HepG2 (cell line): Measurements from ENCODE around the gene DENND10. TPM values are rescaled to one million over a fixed set of nuclear protein-coding genes. Genes with fewer than 3 reads are reported as not detected.

ENCODE experiments used
- EHMT2 ChIP-seq: fragments of 200-600 bp; sonication (generic); IDR thresholded peaks from 2 replicates; pipeline ENCODE4 v1.7.0; 2017; ENCODE audit warnings: antibody characterized with exemption, low read depth, low read length, borderline replicate concordance
- FOXK1 ChIP-seq: sonication (generic); formaldehyde crosslinking; IDR thresholded peaks from 2 replicates; pipeline ENCODE4 v1.4.0; 2020; ENCODE audit warnings: low read depth, missing genetic modification reagents, borderline replicate concordance
- KLF16 ChIP-seq, 2 experiments: sonication (generic) in 1 of 2; formaldehyde crosslinking in 1 of 2; IDR thresholded peaks; 2 replicates each; pipeline versions ENCODE4 v1.6.1 to v1.8.0; 2016 to 2023; ENCODE audit warnings: missing genetic modification reagents in 2 of 2, missing compliant biosample characterization in 1 of 2
- NPAS2 ChIP-seq: sonication (generic); formaldehyde crosslinking; IDR thresholded peaks from 2 replicates; pipeline ENCODE4 v1.8.0; 2022; ENCODE audit warnings: mild to moderate bottlenecking, missing genetic modification reagents, borderline replicate concordance
- PPARG ChIP-seq: conservative IDR thresholded peaks from 2 replicates; pipeline ENCODE4 v1.6.1; 2016; ENCODE audit warnings: missing biosample characterization, missing genetic modification reagents
- RBM22 ChIP-seq: fragments of 200-400 bp; formaldehyde crosslinking; optimal IDR thresholded peaks from 2 replicates; pipeline ENCODE3; 2017; ENCODE audit warnings: mild to moderate bottlenecking, low read length, moderate library complexity
- RNF2 ChIP-seq: fragments of 450-650 bp; conservative IDR thresholded peaks from 2 replicates; pipeline ENCODE4 v1.6.1; 2016; ENCODE audit warnings: low read depth
- SATB2 ChIP-seq: sonication (generic); formaldehyde crosslinking; IDR thresholded peaks from 2 replicates; pipeline ENCODE4 v1.5.0; 2020; ENCODE audit warnings: missing genetic modification reagents
- SIN3A ChIP-seq: IDR thresholded peaks from 2 replicates; pipeline ENCODE4 v1.6.1; 2011; ENCODE audit warnings: low read depth, mild to moderate bottlenecking, control low read depth, low read length, borderline replicate concordance
- SKIL ChIP-seq: sonication (generic); formaldehyde crosslinking; IDR thresholded peaks from 2 replicates; pipeline ENCODE4 v1.8.0; 2022; ENCODE audit warnings: missing genetic modification reagents, mild to moderate bottlenecking, moderate library complexity, borderline replicate concordance
- SYNCRIP ChIP-seq: fragments of 200-400 bp; formaldehyde crosslinking; IDR thresholded peaks from 2 replicates; pipeline ENCODE4 v1.6.1; 2018; ENCODE audit warnings: mild to moderate bottlenecking, low read depth, low read length; ENCODE audit not compliant: insufficient read depth
- ZBTB1 ChIP-seq: sonication (generic); formaldehyde crosslinking; IDR thresholded peaks from 2 replicates; pipeline ENCODE4 v1.4.0; 2020; ENCODE audit warnings: missing genetic modification reagents, borderline replicate concordance
- ZBTB34 ChIP-seq: sonication (generic); formaldehyde crosslinking; IDR thresholded peaks from 2 replicates; pipeline ENCODE4 v1.8.0; 2022; ENCODE audit warnings: mild to moderate bottlenecking, missing genetic modification reagents
- ZNF142 ChIP-seq: sonication (generic); formaldehyde crosslinking; IDR thresholded peaks from 2 replicates; pipeline ENCODE4 v1.4.0; 2020; ENCODE audit warnings: missing genetic modification reagents
- polyA plus RNA-seq, 8 experiments: library from polyadenylated mRNA; depleted of rRNA in 3 of 8; stranded (reverse) in 7 of 8; unstranded in 1 of 8; fragments of >200 nt; fragmentation: Illumina TruSeq in 4 of 8; extraction: Trizol in 4 of 8; gene quantifications; 2 replicates each; pipeline versions ENCODE4 v1.2.1 to v1.2.3, GENCODE V29; 2011 to 2016; ENCODE audit warnings: low read depth in 4 of 8, missing spikeins in 1 of 8, mixed read lengths in 1 of 8; ENCODE audit not compliant: insufficient read depth in 1 of 8
- total RNA-seq, 5 experiments: library from RNA; depleted of rRNA; stranded (reverse); fragments of >200 nt; fragmentation: Illumina TruSeq; extraction: Trizol; gene quantifications; 2 replicates each; pipeline ENCODE4 v1.2.3, GENCODE V29; 2016; ENCODE audit warnings: low read depth in 1 of 5
- TF ChIP-seq, protein P1 (sequence below): sonication (generic); formaldehyde crosslinking; IDR thresholded peaks from 2 replicates; pipeline ENCODE4 v1.8.1; 2023; ENCODE audit warnings: missing genetic modification reagents, mild to moderate bottlenecking, borderline replicate concordance

The DENND10 gene
- total and polyA plus RNA-seq, 2 of the 13 experiments (the other 11 are each of a cell fraction or from before 2014, with no cell fraction given): 43.7 to 78.8 TPM

- TF ChIP-seq FOXK1 (CRISPR knock-in tag) (0 out of 2 replicates have a peak, but pooled peaks have one; percentile 34), RNF2 (no peak), ZNF142 (0 out of 2 replicates have a peak, but pooled peaks have one; percentile 31), SATB2 (CRISPR knock-in tag) (no peak), SIN3A (peak; percentile 73; the same call in 1 of the 2 replicates), SKIL (CRISPR knock-in tag) (no peak), KLF16 (CRISPR knock-in tag; IDR thresholded peaks at IDR 0.05) (peak; percentile 42 to 52; a peak in 2 of 4 replicates), ZBTB34 (CRISPR knock-in tag) (no peak), PPARG (CRISPR knock-in tag) (no peak), RBM22 (peak; percentile 47), SYNCRIP (no peak), ZBTB1 (CRISPR knock-in tag) (no peak), NPAS2 (CRISPR knock-in tag) (no peak), EHMT2 (no peak)
- TF ChIP-seq, protein P1, sequence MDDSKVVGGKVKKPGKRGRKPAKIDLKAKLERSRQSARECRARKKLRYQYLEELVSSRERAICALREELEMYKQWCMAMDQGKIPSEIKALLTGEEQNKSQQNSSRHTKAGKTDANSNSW (CRISPR knock-in tag): no peak
These were observed 74.6 kb downstream of the DENND10 start, which contains the start of gene PRDX3 (continued) for GRCh38 chr10:119178372-119179119.
